NCI-H2081 (cell line): ENCODE results near the gene URGCP.

ENCODE experiments used
- DNase-seq, 2 experiments: peaks; one replicate each; lab custom pipeline; 2025; lab: John Stamatoyannopoulos, UW

The URGCP gene

GRCh38 chr7:43876241-43876640 lies 30.2 kb downstream of the URGCP start:
- DNase-seq = no peak

DNA sequence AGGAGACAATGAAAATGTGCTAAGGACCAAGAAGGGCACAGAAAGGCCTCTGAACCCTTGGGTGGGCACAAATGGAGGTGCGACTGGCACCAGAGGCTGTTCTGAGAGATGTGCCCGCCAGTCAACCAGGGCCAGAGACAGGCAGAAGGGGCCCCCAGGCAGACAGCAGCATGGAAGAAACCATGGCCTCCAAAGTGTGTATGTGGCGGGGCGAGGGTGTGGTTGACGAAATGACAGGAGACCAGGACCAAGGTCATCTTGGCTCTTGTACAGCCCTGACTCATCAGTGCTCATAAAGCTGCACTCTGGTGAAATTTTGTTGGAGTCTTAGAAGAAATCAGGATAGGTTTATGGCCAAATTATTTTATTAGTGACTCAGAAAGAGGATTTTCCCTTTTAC lies 33.1 kb downstream of the URGCP start:
- DNase-seq = no peak

- no peak for DNase-seq
These were observed 33.8 kb downstream of the URGCP start for GRCh38 chr7:43872406-43873110.

DNA sequence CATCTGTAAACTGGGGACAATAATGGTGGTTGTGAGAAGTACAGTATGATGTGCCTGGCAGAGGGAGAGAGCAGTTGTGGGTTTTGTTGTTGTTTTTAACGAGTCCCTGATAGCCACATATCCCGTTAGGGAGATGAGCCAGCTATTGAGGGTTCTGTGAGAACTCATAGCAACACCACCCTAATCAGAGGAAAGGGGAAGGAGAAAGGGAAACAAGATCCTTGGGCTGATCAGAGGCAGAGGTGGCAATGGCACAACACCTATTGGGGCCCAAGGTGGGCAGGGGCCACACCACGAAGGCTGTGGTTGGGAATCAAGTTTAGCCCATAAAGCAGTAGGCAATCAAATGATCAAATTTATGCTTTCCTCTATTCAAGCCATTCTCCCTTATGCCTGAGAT lies 35.3 kb downstream of the URGCP start:
- no peak for DNase-seq

- no peak for DNase-seq
These were observed 36.1 kb downstream of the URGCP start for GRCh38 chr7:43870316-43870715.

DNA sequence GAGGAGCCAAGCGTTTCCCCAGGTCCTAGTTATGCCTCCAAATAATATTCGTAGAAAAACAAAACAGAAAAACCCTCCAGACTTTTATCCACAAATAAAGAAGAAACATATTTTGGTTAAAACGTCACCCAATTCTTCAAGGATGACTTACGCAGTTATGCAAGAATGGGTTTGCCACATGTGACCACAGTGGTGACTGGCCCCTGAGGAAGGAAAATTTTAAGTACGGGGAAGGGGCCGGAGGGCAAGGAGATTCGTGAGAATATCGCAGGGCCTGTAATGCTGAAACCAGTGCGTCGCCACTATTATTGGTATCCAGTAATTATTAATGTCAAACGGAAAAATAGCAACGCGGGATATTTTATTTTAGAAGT lies 36.5 kb downstream of the URGCP start:
- DNase-seq = no peak

DNA sequence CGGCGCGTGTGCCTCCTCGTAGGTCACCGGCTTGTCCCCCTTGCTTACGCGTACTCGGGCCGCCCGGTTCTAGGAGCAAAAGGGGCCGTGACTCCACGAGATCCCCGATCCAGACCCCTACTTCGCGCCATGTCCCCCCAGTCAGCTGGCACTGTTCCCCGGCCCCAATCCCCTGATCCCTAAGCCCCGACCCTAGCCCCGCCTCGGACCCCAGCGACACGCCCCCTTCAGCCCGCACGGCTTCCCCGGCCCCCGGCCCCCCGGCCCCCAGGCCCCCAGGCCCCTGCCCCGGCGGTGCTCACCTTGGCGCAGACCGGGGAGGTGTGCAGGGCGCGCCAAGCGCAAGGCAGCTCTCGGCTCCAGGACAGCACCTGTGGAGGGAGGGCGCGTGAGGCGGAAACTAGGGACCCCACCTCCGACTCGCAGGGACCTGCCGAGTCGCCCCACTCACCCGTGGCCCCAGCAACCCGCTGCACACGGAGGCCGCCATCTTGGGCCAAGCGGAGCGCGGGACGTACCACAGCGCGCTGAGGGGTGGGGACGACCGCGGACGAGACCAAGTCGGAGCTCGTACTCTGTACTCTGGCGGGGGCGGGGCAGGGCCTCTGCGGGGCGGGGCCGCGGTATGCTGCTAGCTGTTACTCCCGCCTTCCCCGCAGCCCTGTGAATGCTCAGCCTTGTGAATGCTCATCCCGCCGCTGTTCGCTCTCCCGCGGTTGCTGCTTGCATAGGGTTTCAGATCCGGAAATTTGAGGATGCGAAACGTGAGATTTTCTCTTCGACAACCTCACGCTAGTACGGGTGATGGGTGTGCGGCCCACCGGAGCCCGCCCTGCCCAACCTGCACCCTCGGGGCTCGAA lies 37.2 kb downstream of the URGCP start, which contains the start of gene MRPS24:
TSS of gene MRPS24 (minus strand) at position 512 of the 861 bp plus-strand sequence. CDS start at position 490, 22 bp downstream.
- DNase-seq = peak; percentile 95

GRCh38 chr7:43868681-43869005 lies 37.8 kb downstream of the URGCP start:
- no peak for DNase-seq

DNA sequence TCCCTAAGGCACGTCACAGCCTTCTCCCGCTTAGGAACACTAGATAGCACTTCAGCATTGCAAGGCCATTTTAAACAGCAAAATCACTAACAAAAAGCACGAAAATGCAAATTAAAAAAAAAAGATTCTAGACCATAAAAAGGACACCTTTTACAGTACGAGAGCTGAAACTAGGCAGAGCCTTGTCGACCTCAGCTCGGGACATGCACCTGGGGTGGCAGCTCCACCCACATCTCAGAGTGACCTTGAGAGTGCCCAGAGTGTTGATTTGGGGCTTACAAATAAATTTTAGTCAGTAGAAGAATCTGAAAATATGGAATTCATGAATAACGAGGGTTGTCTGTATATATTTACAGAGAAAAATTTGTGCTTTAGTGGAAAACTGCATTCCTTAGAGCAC lies 38.2 kb downstream of the URGCP start:
- no peak for DNase-seq

- DNase-seq = no peak
These were observed 41.1 kb downstream of the URGCP start for GRCh38 chr7:43865277-43865676.

GRCh38 chr7:43864126-43864525 lies 42.3 kb downstream of the URGCP start:
- DNase-seq = no peak

DNA sequence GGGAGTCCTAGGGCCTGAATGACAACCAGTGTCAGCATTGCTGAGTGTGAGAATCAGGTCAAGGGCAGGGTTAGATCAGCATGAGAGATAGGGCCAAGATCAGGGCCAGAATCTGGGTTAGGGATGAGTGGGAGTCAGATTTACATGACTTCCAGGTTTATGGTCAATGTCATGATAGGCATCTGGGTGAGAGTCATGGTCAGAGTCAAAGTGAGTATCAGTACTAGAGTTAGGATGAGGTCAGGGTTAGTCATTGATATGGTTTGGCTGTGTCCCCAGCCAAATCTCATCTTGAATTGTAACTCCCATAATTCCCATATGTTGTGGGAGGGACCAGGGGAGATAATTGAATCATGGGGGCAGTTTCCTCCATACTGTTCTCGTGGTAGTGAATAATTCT lies 49.4 kb downstream of the URGCP start:
- DNase-seq = no peak

- DNase-seq = no peak
These were observed 50.1 kb downstream of the URGCP start for GRCh38 chr7:43856316-43856715.

DNA sequence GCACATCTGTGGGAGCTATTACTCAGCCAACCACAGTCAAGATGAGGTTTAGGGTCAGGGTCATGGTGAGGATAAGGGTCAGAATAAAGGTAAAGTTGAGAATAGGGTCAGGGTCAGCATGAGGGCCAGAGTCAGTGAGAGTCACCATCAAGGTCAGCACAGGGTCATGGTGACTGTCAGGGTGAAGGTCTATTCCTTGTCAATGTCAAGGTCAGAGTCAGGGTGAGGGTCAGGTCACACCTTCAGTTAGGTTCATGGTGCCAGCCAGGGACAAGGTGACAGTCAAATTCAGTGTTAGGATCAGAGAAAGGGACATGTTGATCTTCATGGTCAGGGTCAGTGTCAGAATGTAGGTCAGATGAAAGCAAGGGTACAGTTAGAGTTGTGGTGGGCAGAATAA lies 51.2 kb downstream of the URGCP start:
- DNase-seq = no peak

DNA sequence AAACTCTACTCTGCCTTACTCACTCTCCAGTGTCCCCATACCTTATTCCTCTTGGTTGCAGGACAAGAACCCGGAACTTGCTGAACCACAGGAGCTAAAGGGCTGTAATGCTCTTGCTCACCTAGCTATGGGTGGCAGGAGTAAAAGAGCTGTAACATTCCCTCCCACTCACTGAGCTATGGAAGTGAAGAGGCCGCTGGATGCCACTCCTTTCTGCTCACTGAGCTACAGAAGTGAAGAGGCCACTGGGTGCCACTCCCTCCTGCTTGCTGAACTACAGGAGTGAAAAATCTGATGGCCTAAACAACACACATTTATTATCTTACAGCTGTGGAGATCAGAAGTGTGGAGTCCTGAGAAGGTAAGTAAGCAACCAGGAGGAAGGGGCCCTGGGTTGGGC lies 54.6 kb downstream of the URGCP start:
- DNase-seq = no peak

- no peak for DNase-seq
These were observed 55.9 kb downstream of the URGCP start for GRCh38 chr7:43850348-43851116.

DNA sequence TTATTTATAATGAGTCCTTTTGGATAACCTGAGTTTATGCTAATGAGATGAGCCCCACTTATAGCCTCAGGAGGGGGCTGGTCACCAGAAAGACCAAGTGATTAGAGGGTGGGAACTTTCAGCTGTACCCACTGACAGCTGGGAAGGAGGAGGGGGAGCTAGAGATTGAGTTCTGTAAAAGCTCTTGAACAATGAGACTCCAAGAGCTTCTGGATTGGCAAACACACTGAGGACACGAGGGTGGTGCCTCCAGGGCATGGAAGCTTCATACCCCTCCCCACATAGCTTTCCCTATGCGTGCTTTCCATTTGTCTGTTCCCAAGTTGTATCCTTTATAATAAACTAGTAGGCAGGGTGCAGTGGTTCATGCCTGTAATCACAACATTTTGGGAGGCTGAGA lies 57.3 kb downstream of the URGCP start:
- DNase-seq = no peak

GRCh38 chr7:43847496-43847895 lies 58.9 kb downstream of the URGCP start:
- DNase-seq = no peak

GRCh38 chr7:43844662-43845061 lies 61.7 kb downstream of the URGCP start:
- no peak for DNase-seq

DNA sequence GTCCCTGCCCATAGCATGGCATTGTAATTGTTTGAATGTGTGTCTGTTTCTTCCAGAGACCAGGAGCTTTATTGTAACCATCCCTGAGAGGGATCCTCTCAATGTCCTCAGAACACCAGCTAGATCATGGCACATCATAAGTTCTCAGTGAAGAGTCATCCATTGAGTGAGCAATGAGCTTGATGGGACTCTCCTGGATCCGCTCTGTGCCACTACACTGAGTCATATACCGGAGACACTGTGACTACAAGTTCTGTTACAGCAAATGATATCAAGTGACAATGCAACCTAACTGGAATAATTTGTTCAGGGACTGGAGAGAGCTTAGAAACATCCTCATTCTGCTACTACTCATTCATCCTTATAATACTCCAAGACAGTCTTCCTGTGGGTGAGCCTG lies 62.1 kb downstream of the URGCP start:
- no peak for DNase-seq

GRCh38 chr7:43843296-43843695 lies 63.1 kb downstream of the URGCP start:
- DNase-seq = no peak

GRCh38 chr7:43838201-43838658 lies 68.2 kb downstream of the URGCP start:
- DNase-seq = no peak
